Neural progenitor cell (in vitro differentiated cells): ENCODE results near the gene HECTD4. TPM values are rescaled to one million over a fixed set of nuclear protein-coding genes. Genes with fewer than 3 reads are reported as not detected.

Experiments used
- DNase-seq: peaks from one replicate; pipeline ENCODE4 v3.0.0-alpha.2; 2016; ENCODE audit warnings: low spot score
- H2AFZ ChIP-seq: fragments of 200-600 bp; sonication (generic); replicated peaks from 2 replicates; pipeline ENCODE4 v1.6.1; 2016; ENCODE audit warnings: antibody characterized with exemption
- H3F3A ChIP-seq: fragments of 200-600 bp; sonication (generic); 2 replicates; pipeline ENCODE4 v1.6.1; 2016; ENCODE audit warnings: antibody characterized with exemption, low read depth
- H3K27ac ChIP-seq: fragments of 200-600 bp; sonication (generic); 2 replicates; pipeline ENCODE4 v1.5.1; 2016; ENCODE audit warnings: mild to moderate bottlenecking
- H3K27me3 ChIP-seq: fragments of 200-600 bp; sonication (generic); 2 replicates; pipeline ENCODE4 v1.6.1; 2016; ENCODE audit warnings: mild to moderate bottlenecking, moderate library complexity
- H3K36me3 ChIP-seq: fragments of 200-600 bp; sonication (generic); 2 replicates; pipeline ENCODE4 v1.5.1; 2016
- H3K4me1 ChIP-seq: fragments of 200-600 bp; sonication (generic); 2 replicates; pipeline ENCODE4 v1.6.1; 2016; ENCODE audit warnings: mixed run types
- H3K4me2 ChIP-seq: fragments of 200-600 bp; sonication (generic); 2 replicates; pipeline ENCODE4 v1.6.1; 2016
- H3K4me3 ChIP-seq: fragments of 200-600 bp; sonication (generic); 2 replicates; pipeline ENCODE4 v1.5.1; 2016
- H3K79me2 ChIP-seq: fragments of 200-600 bp; sonication (generic); 2 replicates; pipeline ENCODE4 v1.6.1; 2016; ENCODE audit warnings: low read depth
- H3K9ac ChIP-seq: fragments of 200-600 bp; sonication (generic); 2 replicates; pipeline ENCODE4 v1.6.1; 2016
- H3K9me3 ChIP-seq: fragments of 200-600 bp; sonication (generic); 2 replicates; pipeline ENCODE4 v1.5.1; 2016; ENCODE audit warnings: low read depth
- H4K20me1 ChIP-seq: fragments of 200-600 bp; sonication (generic); 2 replicates; pipeline ENCODE4 v1.6.1; 2016; ENCODE audit warnings: low read depth
- H3K27ac Mint-ChIP-seq: 3 replicates; pipeline ENCODE4 v1.8.0; 2021; ENCODE audit warnings: mixed read lengths
- H3K27me3 Mint-ChIP-seq: 2 replicates; pipeline ENCODE4 v1.8.0; 2022; ENCODE audit warnings: low read depth, mild to moderate bottlenecking, inconsistent platforms, moderate library complexity, mixed read lengths; ENCODE audit not compliant: insufficient read depth
- H3K36me3 Mint-ChIP-seq: 3 replicates; pipeline ENCODE4 v1.8.0; 2021; ENCODE audit warnings: mixed read lengths
- H3K4me1 Mint-ChIP-seq: 3 replicates; pipeline ENCODE4 v1.8.0; 2021; ENCODE audit warnings: mixed read lengths
- H3K4me3 Mint-ChIP-seq: 3 replicates; pipeline ENCODE4 v1.8.0; 2021; ENCODE audit warnings: mild to moderate bottlenecking, moderate library complexity, mixed read lengths
- H3K9me3 Mint-ChIP-seq: 3 replicates; pipeline ENCODE4 v1.8.0; 2020; ENCODE audit warnings: mixed read lengths
- EZH2 ChIP-seq: fragments of 200-600 bp; sonication (generic); IDR thresholded peaks from 2 replicates; pipeline ENCODE4 v1.6.1; 2017; ENCODE audit warnings: antibody characterized with exemption, mild to moderate bottlenecking, moderate library complexity
- EZH2phosphoT487 ChIP-seq: fragments of 200-600 bp; sonication (generic); IDR thresholded peaks from 2 replicates; pipeline ENCODE4 v1.6.1; 2017; ENCODE audit warnings: antibody characterized with exemption
- total RNA-seq: library from RNA; depleted of rRNA; stranded (reverse); fragments of >200 nt; gene quantifications from 2 replicates; pipeline ENCODE4 v1.2.3, GENCODE V29; 2015; ENCODE audit warnings: low replicate concordance
- TF ChIP-seq, protein P1 (sequence below): fragments of 200-600 bp; sonication (generic); IDR thresholded peaks from 2 replicates; pipeline ENCODE4 v1.5.1; 2017; ENCODE audit warnings: antibody characterized with exemption, mild to moderate bottlenecking

HECTD4 gene
- total RNA-seq, 1 donor from 2014 or later = 11.0 TPM

DNA sequence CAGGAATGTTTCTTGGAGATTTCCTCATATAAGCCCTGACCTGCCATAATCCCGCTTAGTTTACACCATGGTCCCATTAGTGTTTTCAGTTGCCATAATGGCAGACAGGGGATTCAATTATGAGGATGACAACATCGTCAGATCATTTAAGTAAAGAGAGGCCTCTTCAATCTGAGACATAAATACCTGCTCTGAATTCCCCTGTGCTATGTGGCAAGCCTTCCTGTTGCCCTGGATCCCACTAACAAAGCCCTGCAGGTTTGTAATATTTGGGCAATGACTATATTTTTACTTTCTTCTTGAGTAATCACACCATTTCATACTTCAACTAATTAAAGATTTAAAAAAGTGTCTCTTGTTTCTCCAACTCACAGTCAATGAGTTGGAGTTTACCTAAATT, 147.9 kb downstream of the HECTD4 start:
- H3K27ac ChIP-seq = no peak overlapping the region
- DNase-seq = no peak
- no peaks in the 10 kb centered on the region for H4K20me1 ChIP-seq
- H2AFZ ChIP-seq = no peak overlapping the region
- no peak overlapping the region for H3K4me2 ChIP-seq
- Mint-ChIP-seq H3K9me3 (no peaks in the 10 kb centered on the region), H3K4me3 (no peak overlapping the region), H3K27ac (no peak overlapping the region), H3K36me3 (peaks cover 28% of the 10 kb centered on the region), H3K27me3 (peaks cover 2% of the 10 kb centered on the region), H3K4me1 (no peaks in the 10 kb centered on the region)
- TF ChIP-seq, protein P1, sequence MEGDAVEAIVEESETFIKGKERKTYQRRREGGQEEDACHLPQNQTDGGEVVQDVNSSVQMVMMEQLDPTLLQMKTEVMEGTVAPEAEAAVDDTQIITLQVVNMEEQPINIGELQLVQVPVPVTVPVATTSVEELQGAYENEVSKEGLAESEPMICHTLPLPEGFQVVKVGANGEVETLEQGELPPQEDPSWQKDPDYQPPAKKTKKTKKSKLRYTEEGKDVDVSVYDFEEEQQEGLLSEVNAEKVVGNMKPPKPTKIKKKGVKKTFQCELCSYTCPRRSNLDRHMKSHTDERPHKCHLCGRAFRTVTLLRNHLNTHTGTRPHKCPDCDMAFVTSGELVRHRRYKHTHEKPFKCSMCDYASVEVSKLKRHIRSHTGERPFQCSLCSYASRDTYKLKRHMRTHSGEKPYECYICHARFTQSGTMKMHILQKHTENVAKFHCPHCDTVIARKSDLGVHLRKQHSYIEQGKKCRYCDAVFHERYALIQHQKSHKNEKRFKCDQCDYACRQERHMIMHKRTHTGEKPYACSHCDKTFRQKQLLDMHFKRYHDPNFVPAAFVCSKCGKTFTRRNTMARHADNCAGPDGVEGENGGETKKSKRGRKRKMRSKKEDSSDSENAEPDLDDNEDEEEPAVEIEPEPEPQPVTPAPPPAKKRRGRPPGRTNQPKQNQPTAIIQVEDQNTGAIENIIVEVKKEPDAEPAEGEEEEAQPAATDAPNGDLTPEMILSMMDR = no peak
- TF ChIP-seq EZH2 (no peak), EZH2phosphoT487 (no peak)
- H3K36me3 ChIP-seq = no peaks in the 10 kb centered on the region
- no peaks in the 10 kb centered on the region for H3K27me3 ChIP-seq
- H3K4me1 ChIP-seq = no peaks in the 10 kb centered on the region
- no peak overlapping the region for H3K9ac ChIP-seq
- no peak overlapping the region for H3K4me3 ChIP-seq
- H3K79me2 ChIP-seq = no peaks in the 10 kb centered on the region
- no peaks in the 10 kb centered on the region for H3F3A ChIP-seq
- H3K9me3 ChIP-seq = no peaks in the 10 kb centered on the region

DNA sequence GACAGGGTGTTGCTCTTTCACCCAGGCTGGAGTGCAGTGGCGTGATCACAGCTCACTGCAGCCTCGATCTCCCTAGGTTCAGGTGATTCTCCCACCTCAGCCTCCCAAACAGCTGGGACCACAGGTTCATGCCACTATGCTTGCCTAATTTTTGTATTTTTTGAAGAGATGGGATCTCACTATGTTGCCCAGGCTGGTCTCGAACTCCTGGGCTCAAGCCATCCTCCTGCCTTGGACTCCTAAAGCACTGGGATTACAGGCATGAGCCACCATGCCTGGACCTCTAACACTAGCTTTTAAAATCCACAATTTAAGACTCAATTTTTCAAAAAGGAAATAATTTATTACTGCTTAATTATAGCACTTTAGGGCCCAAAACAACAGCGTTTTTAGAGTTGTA, 149.0 kb downstream of the HECTD4 start:
- Histone ChIP-seq H3K27ac (no peak overlapping the region), H3K4me2 (no peak overlapping the region), H3K4me3 (no peak overlapping the region), H3K4me1 (no peaks in the 10 kb centered on the region), H3K36me3 (no peaks in the 10 kb centered on the region), H3K27me3 (no peaks in the 10 kb centered on the region), H3K9ac (no peak overlapping the region), H3K9me3 (no peaks in the 10 kb centered on the region), H2AFZ (no peak overlapping the region), H4K20me1 (no peaks in the 10 kb centered on the region), H3K79me2 (no peaks in the 10 kb centered on the region), H3F3A (no peaks in the 10 kb centered on the region)
- no peak overlapping the region for H3K4me3 Mint-ChIP-seq
- peaks cover 2% of the 10 kb centered on the region for H3K27me3 Mint-ChIP-seq
- TF ChIP-seq EZH2 = no peak
- TF ChIP-seq EZH2phosphoT487 = no peak
- TF ChIP-seq, protein P1 = no peak
- no peaks in the 10 kb centered on the region for H3K4me1 Mint-ChIP-seq
- DNase-seq = no peak
- no peak overlapping the region for H3K27ac Mint-ChIP-seq
- H3K9me3 Mint-ChIP-seq = no peaks in the 10 kb centered on the region
- H3K36me3 Mint-ChIP-seq = peaks cover 27% of the 10 kb centered on the region

DNA sequence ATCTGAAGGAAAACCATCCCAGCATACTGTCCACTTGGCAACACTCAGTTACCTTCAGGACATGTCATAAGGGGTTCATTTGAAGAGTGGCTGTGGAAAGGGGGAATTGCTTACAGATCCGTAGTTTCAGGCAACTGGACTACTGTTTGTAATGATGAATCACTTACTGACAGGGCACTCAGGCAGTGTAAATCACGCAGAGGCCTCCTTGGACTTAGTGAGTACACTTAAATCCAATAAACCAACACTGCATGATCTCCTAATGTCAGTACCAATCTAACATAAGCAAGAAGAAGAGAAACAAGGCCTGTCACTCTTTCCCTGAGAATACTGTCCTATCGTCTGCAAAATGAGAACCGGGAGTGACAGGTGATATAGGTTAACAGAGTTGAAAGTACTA, 152.1 kb downstream of the HECTD4 start:
- no peak for TF ChIP-seq EZH2phosphoT487
- TF ChIP-seq EZH2 = no peak
- TF ChIP-seq, protein P1 = no peak
- Mint-ChIP-seq H3K27ac (no peak overlapping the region), H3K4me1 (no peaks in the 10 kb centered on the region), H3K4me3 (no peak overlapping the region), H3K36me3 (peaks cover 21% of the 10 kb centered on the region), H3K27me3 (no peaks in the 10 kb centered on the region), H3K9me3 (no peaks in the 10 kb centered on the region)
- H3K27ac ChIP-seq = no peak overlapping the region
- no peaks in the 10 kb centered on the region for H3K36me3 ChIP-seq
- H3F3A ChIP-seq = no peaks in the 10 kb centered on the region
- no peak overlapping the region for H2AFZ ChIP-seq
- no peaks in the 10 kb centered on the region for H3K79me2 ChIP-seq
- no peaks in the 10 kb centered on the region for H3K27me3 ChIP-seq
- H3K9me3 ChIP-seq = no peaks in the 10 kb centered on the region
- no peak overlapping the region for H3K4me3 ChIP-seq
- no peak overlapping the region for H3K9ac ChIP-seq
- H3K4me1 ChIP-seq = no peaks in the 10 kb centered on the region
- H3K4me2 ChIP-seq = no peak overlapping the region
- DNase-seq = no peak
- H4K20me1 ChIP-seq = no peaks in the 10 kb centered on the region
